ENCODE measurements around the gene CCDC71L.

- TF ChIP-seq CTCF (IDR thresholded peaks at IDR 0.05): no peak
- TF ChIP-seq ZFX (IDR thresholded peaks at IDR 0.05; ENCODE audit: borderline replicate concordance): no peak
These were observed 17.6 kb downstream of the CCDC71L start for GRCh38 chr7:106643216-106644000.

Measured in 22Rv1 (cell line).